DMS53 treated with DMSO at 0.1 percent for 48 hours (cell line): ENCODE measurements around the gene ZFPM1.

Experiments
- DNase-seq: peaks from one replicate; lab custom pipeline; 2025; ENCODE audit not compliant: unreplicated experiment; lab: John Stamatoyannopoulos, UW

The ZFPM1 gene

DNA sequence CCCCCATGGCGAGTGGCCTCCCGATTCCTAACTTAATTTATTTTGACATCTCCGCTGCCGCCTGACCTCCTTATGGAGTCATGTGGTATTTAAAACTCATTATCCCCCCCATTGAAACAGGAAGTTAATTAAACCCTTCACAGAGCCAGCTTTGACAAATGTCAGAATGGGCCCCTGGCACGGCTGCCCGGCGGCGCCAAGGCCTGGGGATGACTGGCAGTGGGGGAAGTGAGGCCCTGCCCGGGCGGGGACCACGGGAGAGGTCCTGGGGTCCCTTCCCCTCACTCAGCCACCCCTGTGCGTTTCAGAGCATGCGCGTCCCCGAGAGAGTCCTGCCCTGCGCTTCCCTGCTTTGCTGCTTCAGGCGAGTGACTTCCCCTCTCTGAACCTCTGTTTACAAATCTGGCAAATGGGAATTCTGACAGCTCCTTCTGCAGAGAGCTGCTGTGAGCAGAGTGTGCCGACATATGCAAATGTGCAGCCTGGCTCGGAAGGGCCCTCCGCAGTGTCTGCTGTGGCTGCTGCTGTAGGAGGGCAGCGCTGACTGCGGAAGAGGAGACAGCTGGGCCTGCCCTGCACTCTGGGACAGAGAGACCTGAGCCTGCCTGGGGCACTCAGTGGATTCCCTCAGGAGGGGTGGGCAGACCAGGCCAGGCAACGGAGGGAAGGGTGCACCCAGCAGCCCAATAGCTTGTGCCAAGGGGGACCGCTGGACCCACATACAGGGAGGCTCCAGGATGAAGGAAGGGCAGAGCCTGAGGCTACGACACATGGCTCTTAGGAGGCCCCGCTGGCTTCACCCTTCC lies 4.4 kb upstream of the ZFPM1 start:
- no peak for DNase-seq

GRCh38 chr16:88449267-88449561 lies 3.9 kb upstream of the ZFPM1 start:
- no peak for DNase-seq

- no peak for DNase-seq
Measured at GRCh38 chr16:88451586-88452481, 1.2 kb upstream of the ZFPM1 start.

GRCh38 chr16:88452482-88453216 lies 431 bp upstream of the ZFPM1 start:
- DNase-seq = peak; percentile 40

GRCh38 chr16:88453611-88454522 lies 787 bp downstream of the ZFPM1 start:
- no peak for DNase-seq

- no peak for DNase-seq
Measured at GRCh38 chr16:88454523-88454947, 1.5 kb downstream of the ZFPM1 start.

DNA sequence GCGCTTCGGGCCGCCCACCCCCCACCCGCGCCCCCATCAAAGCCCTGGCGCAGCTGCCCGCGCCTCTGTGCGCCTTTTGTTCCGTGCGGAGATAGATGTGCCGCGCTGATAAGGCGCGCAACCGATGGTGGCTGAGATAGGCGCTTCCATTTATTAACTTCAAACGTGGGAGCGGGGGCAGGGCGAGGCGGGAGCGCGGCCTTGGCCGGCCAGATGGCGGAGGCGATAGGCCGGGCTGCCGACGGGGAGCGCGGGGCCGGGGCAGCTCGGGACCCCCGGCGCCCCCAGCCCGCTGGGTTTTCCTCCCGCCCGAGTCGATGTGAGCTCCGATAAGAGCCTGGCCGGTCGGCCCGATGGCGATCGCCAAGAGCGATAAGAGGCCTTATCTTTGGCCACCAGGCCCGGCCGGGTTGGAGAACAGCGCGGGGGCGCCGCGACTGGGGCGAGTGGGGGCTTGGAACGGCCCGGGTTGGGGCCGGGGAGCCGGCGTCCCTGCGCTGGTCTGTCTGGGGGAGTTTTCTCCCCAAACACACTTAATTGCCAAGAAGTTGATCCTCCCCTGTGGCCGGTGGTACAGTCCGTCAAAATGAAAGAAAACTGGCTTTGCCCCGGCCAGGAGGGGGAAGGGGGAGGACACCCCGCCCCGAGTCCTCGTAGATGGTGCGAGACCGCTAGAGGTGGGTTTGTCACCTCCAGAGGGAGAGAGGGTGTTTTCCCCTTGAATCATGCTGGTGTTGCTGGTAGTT lies 2.7 kb downstream of the ZFPM1 start:
- DNase-seq = no peak

DNA sequence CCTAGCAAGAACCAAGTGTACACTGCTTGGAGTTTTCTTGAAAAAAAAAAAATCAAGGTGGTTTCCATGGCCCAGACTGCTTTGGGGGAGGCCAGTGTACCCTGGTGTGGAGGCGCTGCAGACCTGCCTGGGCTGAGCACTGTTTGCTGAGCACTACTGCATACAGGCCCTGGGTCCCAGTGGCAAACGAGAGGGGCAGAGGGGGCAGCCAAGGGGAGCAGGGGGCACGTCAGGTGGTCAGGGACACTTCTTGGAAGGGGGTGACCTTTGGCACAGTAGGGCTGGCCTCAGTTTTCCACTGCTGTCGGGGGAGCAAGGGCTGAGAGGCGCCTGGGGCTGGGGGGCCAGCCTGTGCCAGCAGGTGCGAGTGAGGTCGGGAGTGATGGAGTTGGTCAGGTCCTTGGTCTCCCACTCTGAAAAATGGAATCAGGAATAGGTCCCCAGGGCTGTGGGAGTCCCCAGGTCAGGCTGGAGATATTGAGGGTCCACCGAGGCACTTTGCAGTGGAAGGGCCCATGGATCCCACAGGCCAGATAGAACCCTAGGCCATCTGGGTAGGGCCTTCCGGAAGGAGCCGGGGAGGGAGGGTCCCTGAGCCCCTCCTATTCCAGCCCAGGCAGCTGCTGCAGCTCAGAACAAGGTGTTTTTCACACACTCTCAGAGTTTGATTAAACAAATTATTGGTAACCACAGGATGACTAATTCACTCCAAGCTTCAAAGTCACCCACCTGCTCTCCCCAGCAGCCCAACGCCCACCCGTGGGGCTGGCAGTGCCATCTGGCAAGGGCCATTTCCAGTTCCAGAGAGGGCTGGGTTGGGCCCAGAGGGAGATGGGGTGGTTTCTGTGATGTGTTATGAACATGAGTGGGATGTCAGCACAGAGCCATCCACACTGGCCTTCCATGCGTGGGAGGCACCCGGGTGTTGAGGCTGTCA lies 3.5 kb downstream of the ZFPM1 start:
- DNase-seq = no peak

DNA sequence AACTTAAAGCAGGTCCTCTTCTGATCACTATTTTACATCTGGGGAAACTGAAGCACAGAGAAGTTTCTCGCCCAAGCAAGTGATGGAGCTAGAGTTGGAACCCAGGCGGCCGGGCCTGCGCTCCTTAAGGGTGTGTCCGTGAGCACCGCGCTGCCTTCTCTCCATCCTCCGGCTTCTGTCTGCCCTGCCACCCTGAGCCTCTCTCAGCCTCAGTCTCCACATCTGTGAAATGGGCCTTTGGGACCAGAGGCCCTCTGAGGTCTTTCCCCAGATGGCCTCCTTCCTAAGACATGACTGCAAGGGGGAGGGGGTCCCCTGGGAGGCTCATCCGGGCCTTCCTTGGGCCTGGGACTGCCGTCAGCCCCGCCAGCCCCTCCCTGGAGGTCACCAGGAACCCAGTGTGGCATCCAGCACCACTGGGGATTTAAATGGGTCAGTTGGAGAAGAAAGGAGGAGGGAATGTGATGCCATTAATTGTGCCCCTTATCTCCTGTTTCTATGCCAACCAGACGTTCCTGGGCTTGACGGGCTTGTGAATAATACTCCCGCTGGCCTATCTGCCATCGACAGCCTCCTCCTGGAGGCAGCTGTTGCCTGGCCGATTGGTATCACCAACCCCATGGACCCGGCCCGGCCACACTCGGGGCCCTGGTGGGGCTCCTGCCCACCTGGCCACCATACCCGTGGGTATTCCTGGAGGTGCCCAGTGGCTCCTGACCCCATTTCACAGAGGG lies 5.1 kb downstream of the ZFPM1 start:
- no peak for DNase-seq

GRCh38 chr16:88458773-88459235 lies 5.7 kb downstream of the ZFPM1 start:
- no peak for DNase-seq

GRCh38 chr16:88459366-88460073 lies 6.4 kb downstream of the ZFPM1 start:
- DNase-seq = no peak

DNA sequence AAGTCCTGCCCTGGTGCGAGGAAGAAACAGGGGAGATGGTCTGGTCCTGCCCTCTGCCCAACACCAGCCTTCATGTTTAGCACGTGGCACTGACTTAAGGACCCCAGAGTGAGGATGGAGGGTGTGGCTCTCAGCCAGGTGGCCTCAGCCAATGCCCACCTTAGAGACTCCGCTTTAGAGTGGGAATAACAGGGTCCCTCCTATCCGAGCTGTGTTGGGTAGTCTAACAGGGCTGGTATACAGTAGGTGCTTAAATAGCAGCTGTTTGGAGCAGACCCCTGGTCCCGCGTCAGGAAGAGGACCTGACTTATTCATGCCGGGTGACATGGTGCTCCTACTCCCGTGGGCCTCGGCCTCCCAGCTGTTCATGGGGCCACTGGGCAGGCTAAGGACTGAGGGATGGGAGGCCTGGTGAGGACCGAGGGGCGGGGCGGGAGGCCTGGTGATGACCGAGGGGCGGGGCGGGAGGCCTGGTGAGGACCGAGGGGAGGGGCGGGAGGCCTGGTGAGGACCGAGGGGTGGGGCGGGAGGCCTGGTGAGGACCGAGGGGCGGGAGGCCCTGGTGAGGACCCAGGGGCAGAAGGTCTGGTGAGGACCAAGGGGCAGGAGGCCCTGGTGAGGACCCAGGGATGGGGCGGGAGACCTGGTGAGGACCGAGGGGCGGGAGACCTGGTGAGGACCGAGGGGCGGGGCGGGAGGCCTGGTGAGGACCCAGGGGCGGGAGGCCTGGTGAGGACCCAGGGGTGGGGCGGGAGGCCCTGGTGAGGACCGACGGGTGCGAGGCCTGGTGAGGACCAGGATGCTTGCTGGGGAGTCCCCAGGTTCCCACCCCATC lies 7.6 kb downstream of the ZFPM1 start:
- DNase-seq = no peak

- no peak for DNase-seq
Measured at GRCh38 chr16:88461331-88462269, 8.5 kb downstream of the ZFPM1 start.

GRCh38 chr16:88462396-88462795 lies 9.3 kb downstream of the ZFPM1 start:
- DNase-seq = no peak

DNA sequence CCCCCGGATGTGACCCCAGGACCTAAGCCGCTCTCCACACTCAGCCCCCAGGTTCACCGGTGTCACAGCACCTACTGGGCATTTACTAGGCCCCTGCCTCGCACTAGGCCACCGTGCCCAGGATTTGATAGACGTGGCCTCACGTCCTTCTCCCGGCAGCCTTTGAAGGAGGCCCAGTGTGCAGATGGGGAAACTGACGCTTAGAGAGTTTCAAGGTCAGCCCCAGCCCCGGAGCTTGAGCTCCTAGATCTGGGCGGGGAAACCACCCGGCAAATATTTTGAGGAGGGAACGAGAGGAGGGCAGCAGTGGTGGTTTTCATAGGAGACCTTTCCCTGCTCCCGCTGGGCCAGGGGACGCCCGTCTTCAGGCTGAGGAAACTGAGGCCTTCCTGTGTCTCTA lies 10.3 kb downstream of the ZFPM1 start:
- no peak for DNase-seq
